NCI-H2107 treated with DMSO at 0.1 percent for 48 hours (cell line): Measurements from ENCODE around the gene CXCL10.
"Not testable (repeated sequence)": the region's sequence is repeated elsewhere in the genome, so short reads cannot be mapped to it uniquely, and the experiment has no call there.

Source experiments
- DNase-seq: peaks from one replicate; lab custom pipeline; 2025; ENCODE audit not compliant: unreplicated experiment; lab: John Stamatoyannopoulos, UW

Gene CXCL10

GRCh38 chr4:76029300-76029699 is 6.0 kb upstream of the CXCL10 start:
- no peak for DNase-seq

- peak; percentile 5 for DNase-seq
Measured at GRCh38 chr4:76028350-76028765, 5.1 kb upstream of the CXCL10 start.

GRCh38 chr4:76024065-76024464 is 768 bp upstream of the CXCL10 start:
- no peak for DNase-seq

- DNase-seq, result no peak
Measured at GRCh38 chr4:76022677-76023076, 620 bp downstream of the CXCL10 start.

GRCh38 chr4:76022031-76022430 is 1.3 kb downstream of the CXCL10 start:
- DNase-seq, result no peak

GRCh38 chr4:76017056-76017686 is 6.1 kb downstream of the CXCL10 start:
- DNase-seq, result no peak

DNA sequence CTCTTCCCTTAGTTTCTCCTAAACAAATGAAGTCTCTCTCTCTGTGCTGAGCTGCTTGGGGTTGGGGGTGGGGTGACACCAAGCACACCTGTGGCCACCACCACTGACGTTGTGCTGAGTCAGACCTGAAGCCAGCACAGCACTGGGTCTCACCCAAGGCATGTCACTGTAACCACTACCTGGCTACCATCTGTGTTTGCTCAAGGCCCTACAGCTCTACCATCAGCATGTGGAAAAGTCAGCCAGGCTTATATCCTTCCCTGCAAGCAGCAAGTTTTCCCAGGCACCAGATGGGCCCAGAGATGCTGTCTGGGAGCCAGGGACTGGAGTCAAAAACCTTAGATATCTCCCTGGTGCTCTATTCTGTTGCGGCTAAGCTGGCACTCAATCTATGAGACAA is 6.9 kb downstream of the CXCL10 start:
- no peak for DNase-seq

DNA sequence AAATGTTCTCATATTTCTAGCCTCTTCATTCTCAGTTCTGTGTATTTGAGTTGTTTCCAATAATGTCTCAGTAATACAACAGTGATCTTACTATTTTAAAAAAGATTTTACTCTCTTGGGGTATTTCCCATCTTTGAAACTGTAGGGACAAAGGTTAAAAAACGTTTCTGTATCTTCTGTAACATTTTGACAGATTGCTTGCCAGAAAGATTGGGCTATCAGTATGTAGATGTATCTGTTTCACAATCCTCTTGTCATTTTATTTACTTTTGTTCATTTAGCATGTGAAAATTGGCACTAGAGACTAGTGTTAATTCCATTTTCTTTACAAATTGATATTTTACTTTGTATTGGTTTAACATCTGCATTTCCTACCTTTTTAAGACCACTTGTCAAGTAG is 9.8 kb downstream of the CXCL10 start:
- DNase-seq, result no peak

DNA sequence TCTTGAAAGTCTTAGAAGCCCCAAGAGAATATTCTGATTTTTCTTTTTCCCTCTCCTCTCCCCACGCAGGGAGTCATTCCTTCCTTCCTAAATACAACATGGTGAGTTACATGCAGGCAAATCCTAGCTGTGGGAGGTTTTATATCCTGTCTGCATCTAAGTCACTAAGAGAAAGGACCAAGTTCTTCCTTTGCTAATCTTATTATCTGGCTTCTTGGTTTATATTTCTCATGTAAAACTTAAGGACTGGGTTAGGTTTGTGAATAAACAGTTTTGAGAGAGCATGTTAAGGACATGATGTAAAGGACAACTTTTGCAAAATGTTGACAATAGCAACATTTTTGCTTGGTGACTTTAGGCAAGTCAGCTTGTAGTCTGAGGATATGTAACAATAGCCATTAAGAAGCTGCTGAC is 10.9 kb downstream of the CXCL10 start:
- DNase-seq, result no peak

DNA sequence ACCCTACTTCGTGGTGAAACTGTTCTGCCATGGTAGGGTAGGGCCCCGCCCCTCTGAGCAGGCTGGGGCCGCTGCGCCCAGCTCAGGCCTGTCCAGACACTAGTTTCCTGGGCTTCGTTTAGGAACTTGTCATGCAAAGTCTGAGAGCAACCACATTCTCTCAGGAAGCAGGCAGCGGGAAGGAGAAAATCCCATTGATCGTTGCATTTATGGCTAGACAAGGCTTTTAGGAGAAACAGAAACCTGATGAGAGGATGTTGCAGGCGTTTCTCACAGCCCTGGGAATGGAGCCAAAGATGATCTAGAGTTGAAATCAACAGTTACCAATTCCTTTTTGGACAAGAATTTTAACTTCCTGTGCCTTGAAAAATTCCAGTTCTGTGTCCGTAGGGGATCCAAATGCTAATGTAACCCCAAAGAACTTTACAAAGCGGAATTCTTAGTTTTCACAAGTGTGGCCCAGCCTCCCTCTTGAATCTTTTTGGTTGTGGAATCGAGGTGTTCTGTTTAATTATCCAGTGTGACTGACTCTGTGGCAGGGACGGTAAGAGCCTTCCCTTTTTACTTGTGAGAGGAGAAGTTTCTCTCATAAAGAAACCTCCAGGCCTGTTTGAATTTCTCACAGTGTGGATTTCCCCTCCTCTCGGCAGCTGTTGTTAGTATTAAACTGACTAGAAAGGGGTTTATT is 11.5 kb downstream of the CXCL10 start:
- no peak for DNase-seq

GRCh38 chr4:76011018-76011670 is 12.2 kb downstream of the CXCL10 start:
- DNase-seq, result no peak

GRCh38 chr4:76010576-76010975 is 12.7 kb downstream of the CXCL10 start:
- DNase-seq, result no peak

DNA sequence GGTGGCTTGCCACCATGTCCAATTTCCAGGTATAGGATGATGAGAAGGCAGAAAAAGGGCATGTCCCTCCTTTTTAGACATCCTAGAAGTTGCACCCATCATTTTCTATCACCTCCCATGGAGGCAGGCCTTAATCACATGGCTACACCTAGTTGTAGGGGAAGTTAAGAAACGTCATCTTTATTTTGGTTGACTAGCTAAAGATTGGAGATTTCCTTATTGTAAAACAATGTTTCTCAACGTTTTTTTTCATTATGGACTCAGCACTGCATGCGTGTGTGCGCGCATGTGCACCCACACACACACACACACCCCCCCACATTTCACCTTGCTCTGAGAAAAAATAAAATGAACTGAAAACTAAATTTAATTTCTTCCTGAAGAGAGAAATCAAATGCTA is 14.0 kb downstream of the CXCL10 start:
- DNase-seq, result no peak

GRCh38 chr4:76007089-76007862 is 16.0 kb downstream of the CXCL10 start, which contains the start of gene CXCL9:
CXCL9 (minus strand) TSS chr4:76007509; CDS start chr4:76007449, 60 bp downstream.
- DNase-seq, result no peak

- no peak for DNase-seq
Measured at GRCh38 chr4:76003620-76004019, 19.7 kb downstream of the CXCL10 start.

DNA sequence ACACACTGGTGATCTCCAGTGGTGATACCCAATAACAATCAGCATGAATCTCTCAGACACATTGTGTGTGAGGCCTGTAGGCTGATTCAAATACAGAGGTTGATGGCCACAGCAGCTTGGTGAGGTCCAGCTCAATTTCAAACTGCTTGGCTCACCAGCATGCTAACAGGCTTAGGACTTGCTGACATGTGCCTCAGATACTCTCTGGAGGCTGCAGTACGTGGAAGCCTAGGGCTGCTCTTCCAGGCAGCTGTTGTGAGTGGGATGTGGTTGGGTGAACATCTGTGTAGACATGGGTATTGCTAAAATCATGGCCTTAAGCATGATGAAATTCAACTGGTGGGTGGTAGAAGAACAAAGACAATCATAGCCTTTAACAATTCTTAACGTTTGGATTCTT is 20.3 kb downstream of the CXCL10 start:
- DNase-seq, result no peak

DNA sequence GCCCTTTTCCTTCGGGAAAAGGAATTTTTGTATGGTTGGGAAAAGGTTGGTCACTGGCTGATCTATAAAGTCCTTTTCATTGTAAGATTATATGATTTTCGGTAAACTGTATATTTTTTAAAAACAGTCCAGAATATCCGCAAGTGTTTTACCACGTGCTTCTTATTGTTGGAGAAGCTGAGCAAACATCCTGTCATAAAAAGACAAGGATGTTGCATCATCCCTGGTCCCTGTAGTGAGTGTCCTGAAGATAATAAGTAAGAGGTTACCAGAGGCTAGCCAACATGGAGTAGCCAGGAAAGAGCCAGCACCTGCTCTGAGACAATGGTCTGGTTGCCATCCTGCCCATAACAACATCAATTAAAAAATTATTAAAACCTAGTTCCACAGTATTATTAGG is 21.1 kb downstream of the CXCL10 start:
- no peak for DNase-seq

DNA sequence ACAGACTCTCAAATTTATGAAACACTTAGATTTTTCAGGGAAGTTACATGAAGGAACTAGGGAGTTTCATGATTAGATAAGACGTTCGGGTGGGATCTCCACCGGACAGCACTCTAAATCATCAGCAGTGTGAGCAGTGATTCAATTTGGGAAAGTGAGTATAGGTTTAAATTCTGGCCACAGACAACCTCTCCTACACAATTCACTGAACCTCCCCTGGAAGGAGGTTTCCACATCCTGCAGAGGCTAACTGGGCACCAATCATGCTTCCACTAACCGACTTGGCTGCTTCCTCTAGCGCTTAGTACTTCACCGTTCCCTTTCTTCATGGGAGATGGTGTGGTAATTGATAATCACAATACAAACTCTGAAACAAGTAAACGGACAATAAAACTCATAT is 21.6 kb downstream of the CXCL10 start:
- no peak for DNase-seq

DNA sequence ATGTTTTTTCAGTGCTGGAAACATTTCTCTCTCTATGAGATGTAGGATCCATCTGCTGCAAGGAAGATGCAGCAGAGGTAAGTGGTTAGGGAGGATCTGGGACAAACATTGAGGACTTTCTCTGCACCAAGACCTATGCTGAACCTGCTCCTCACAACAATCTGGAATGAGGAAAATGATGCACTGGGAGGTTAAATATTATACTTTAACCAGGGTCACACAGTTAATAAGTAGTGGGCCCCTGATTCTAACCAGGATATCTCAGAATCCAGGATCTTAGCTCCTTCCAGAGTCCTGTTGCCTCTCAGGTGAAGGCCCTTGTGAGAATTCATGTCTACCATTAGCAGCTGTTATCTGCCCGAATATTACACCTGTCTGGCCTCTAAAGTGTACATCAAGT is 23.0 kb downstream of the CXCL10 start:
- no peak for DNase-seq

GRCh38 chr4:75998525-75999147 is 24.7 kb downstream of the CXCL10 start:
- not testable (repeated sequence) for DNase-seq

DNA sequence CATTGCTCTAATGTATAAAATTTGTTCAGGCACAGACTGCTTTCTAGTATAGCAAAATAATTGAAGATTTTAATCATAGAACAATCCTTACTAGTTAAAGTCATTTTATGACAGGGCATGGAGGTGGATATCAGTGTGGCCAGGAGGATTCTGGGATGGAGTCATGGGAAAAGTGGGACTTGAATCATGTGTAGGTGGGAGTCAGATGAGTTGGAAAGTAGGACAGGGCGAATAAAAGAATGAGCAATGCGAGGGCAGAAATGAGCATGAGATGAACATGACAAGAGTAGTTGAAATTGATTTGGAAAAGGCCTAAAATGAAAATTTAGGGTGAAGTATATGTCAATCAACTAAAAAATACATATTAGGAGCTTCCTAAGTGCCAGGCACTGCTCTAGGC is 25.4 kb downstream of the CXCL10 start:
- no peak for DNase-seq
